ENCODE measurements around the gene ARRB1. TPM values are rescaled to one million over a fixed set of nuclear protein-coding genes. Genes with fewer than 3 reads are reported as not detected.

ARRB1 gene
- total RNA-seq (10 to 100 TPM; 19.3 to 21.2 TPM), polyA plus RNA-seq (1 to 10 TPM; 3.3 to 5.7 TPM)

- no peaks in the 10 kb centered on the region for H3K9me3 ChIP-seq (ENCODE audit: control insufficient read depth in 4 of 4, low read length in 3 of 4)
- no peaks in the 10 kb centered on the region for H3K36me3 ChIP-seq (ENCODE audit: control insufficient read depth in 4 of 4, insufficient read depth in 3 of 4, low read depth in 1 of 4, low read length in 3 of 4)
- peak within 1 kb of the TSS; percentile 56 to 65 (median 64) for H3K4me3 ChIP-seq (ENCODE audit: low read depth in 1 of 3, low read length in 3 of 3)
- no peak for DNase-seq (ENCODE audit: low spot score)
- peak within 1 kb of the TSS; percentile 80 to 92 for H3K27ac ChIP-seq (ENCODE audit: low read depth in 1 of 2, low read length in 2 of 2)
- no peaks in the 10 kb centered on the region for H3K27me3 ChIP-seq (ENCODE audit: control insufficient read depth in 4 of 4, insufficient read depth in 4 of 4, low read length in 3 of 4)
- TF ChIP-seq, protein P1, sequence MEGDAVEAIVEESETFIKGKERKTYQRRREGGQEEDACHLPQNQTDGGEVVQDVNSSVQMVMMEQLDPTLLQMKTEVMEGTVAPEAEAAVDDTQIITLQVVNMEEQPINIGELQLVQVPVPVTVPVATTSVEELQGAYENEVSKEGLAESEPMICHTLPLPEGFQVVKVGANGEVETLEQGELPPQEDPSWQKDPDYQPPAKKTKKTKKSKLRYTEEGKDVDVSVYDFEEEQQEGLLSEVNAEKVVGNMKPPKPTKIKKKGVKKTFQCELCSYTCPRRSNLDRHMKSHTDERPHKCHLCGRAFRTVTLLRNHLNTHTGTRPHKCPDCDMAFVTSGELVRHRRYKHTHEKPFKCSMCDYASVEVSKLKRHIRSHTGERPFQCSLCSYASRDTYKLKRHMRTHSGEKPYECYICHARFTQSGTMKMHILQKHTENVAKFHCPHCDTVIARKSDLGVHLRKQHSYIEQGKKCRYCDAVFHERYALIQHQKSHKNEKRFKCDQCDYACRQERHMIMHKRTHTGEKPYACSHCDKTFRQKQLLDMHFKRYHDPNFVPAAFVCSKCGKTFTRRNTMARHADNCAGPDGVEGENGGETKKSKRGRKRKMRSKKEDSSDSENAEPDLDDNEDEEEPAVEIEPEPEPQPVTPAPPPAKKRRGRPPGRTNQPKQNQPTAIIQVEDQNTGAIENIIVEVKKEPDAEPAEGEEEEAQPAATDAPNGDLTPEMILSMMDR (IDR thresholded peaks at IDR 0.05; ENCODE audit: low read depth, low read length, missing input control), result no peak
- TF ChIP-seq FOXA2 (IDR thresholded peaks at IDR 0.05), result no peak
- TF ChIP-seq GABPA (IDR thresholded peaks at IDR 0.05 in 1 of 2, conservative IDR thresholded peaks at IDR 0.05 in 1 of 2), result no peak
- peaks cover 0 to 60% (median 37%) of the 10 kb centered on the region in 4 donors for H3K4me1 ChIP-seq (ENCODE audit: control insufficient read depth in 4 of 4, insufficient read depth in 4 of 4, low read length in 3 of 4)
- 1% methylated on average over 38 of the region's 38 CpGs for WGBS
- H3K9ac ChIP-seq (ENCODE audit: low read depth in 1 of 2, low read length in 2 of 2), result peak within 1 kb of the TSS; percentile 18 to 19
Measured at GRCh38 chr11:75351541-75351790, at the start of gene ARRB1. TSS of gene ARRB1 (minus strand) at chr11:75351661. CDS start at chr11:75351607, 54 bp downstream.

DNA sequence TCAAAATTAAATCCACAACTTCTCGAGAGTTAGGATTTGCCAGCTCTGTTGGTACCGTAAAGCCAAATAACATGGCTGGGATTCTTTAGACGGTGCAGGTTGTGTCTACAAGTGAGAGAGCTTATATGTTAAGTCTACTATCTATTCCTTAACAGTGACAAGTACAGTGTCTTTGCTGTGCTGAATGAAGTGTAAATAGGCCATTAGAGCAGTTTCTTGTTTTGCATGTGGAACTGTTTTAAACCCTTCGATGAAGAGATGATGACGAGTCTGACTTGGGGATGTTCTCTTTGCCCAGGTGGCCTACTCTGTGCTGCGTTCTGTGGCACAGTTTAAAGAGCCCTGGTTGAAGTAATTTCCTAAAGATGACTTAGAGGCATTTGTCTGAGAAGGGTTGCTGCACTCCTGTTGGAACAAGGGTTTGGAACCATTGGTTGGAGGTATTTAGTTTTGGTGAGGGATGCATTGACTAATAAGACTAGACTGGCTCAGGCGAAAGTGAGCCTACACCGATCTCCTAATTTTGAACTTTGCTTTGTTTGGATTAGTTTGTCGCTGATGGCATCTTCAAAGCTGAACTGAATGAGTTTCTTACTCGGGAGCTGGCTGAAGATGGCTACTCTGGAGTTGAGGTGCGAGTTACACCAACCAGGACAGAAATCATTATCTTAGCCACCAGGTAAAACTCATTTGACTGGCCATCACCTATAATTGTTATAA lies 48.8 kb upstream of the ARRB1 start:
- no peak for DNase-seq (ENCODE audit: low spot score)
- Histone ChIP-seq H3K27ac (ENCODE audit: low read depth in 1 of 2, low read length in 2 of 2) (peak overlapping the region; percentile 89 to 95), H3K9ac (ENCODE audit: low read depth in 1 of 2, low read length in 2 of 2) (peak overlapping the region; percentile 95 to 99), H3K4me1 (ENCODE audit: control insufficient read depth in 4 of 4, insufficient read depth in 4 of 4, low read length in 3 of 4) (peaks cover 0 to 14% (median 4%) of the 10 kb centered on the region in 4 donors), H3K4me3 (ENCODE audit: low read depth in 1 of 3, low read length in 3 of 3) (peak overlapping the region; percentile 69 to 98 (median 98)), H3K36me3 (ENCODE audit: control insufficient read depth in 4 of 4, insufficient read depth in 3 of 4, low read depth in 1 of 4, low read length in 3 of 4) (peaks cover 4 to 40% (median 39%) of the 10 kb centered on the region in 4 donors), H3K27me3 (ENCODE audit: control insufficient read depth in 4 of 4, insufficient read depth in 4 of 4, low read length in 3 of 4) (no peaks in the 10 kb centered on the region), H3K9me3 (ENCODE audit: control insufficient read depth in 4 of 4, low read length in 3 of 4) (no peaks in the 10 kb centered on the region)
- TF ChIP-seq HNF4A (conservative IDR thresholded peaks at IDR 0.05) (peak; percentile 37 to 38), EGR1 (IDR thresholded peaks at IDR 0.05; ENCODE audit: low read depth in 2 of 2) (no peak)
- WGBS, result 10% methylated on average over 11 of the region's 11 CpGs

GRCh38 chr11:75399344-75400145 lies 48.1 kb upstream of the ARRB1 start, which contains the start of gene RPS3:
TSS of gene RPS3 (plus strand) at chr11:75399518. CDS start at chr11:75399548, 30 bp downstream.
- DNase-seq (ENCODE audit: low spot score), result peak; percentile 89
- Histone ChIP-seq H3K4me1 (ENCODE audit: control insufficient read depth in 4 of 4, insufficient read depth in 4 of 4, low read length in 3 of 4) (peaks cover 0 to 14% (median 4%) of the 10 kb centered on the region in 4 donors), H3K4me3 (ENCODE audit: low read depth in 1 of 3, low read length in 3 of 3) (peak within 1 kb of the TSS; percentile 69 to 98 (median 98)), H3K9me3 (ENCODE audit: control insufficient read depth in 4 of 4, low read length in 3 of 4) (no peaks in the 10 kb centered on the region), H3K27ac (ENCODE audit: low read depth in 1 of 2, low read length in 2 of 2) (peak within 1 kb of the TSS; percentile 89 to 95), H3K9ac (ENCODE audit: low read depth in 1 of 2, low read length in 2 of 2) (peak within 1 kb of the TSS; percentile 95 to 99), H3K27me3 (ENCODE audit: control insufficient read depth in 4 of 4, insufficient read depth in 4 of 4, low read length in 3 of 4) (no peaks in the 10 kb centered on the region), H3K36me3 (ENCODE audit: control insufficient read depth in 4 of 4, insufficient read depth in 3 of 4, low read depth in 1 of 4, low read length in 3 of 4) (peaks cover 0 to 33% (median 32%) of the 10 kb centered on the region in 4 donors)
- WGBS, result under 1% methylated on average over 55 of the region's 55 CpGs
- TF ChIP-seq SP1 (IDR thresholded peaks at IDR 0.05), result peak; percentile 52
- no peak for TF ChIP-seq NR2F2 (IDR thresholded peaks at IDR 0.05)
- peak; percentile 98 for TF ChIP-seq YY1 (IDR thresholded peaks at IDR 0.05)
- peak in 1 of 2 donors; percentile 27 for TF ChIP-seq RXRA (IDR thresholded peaks at IDR 0.05)
- TF ChIP-seq, protein P2, sequence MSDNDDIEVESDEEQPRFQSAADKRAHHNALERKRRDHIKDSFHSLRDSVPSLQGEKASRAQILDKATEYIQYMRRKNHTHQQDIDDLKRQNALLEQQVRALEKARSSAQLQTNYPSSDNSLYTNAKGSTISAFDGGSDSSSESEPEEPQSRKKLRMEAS (IDR thresholded peaks at IDR 0.05), result peak; percentile 73
- TF ChIP-seq EGR1 (IDR thresholded peaks at IDR 0.05; ENCODE audit: low read depth in 2 of 2), result no peak
- no peak for TF ChIP-seq JUND (IDR thresholded peaks at IDR 0.05)
- TF ChIP-seq, protein P1 (IDR thresholded peaks at IDR 0.05; ENCODE audit: low read depth, low read length, missing input control), result no peak
- TF ChIP-seq FOXA2 (IDR thresholded peaks at IDR 0.05), result peak; percentile 11
- TF ChIP-seq, protein P3, sequence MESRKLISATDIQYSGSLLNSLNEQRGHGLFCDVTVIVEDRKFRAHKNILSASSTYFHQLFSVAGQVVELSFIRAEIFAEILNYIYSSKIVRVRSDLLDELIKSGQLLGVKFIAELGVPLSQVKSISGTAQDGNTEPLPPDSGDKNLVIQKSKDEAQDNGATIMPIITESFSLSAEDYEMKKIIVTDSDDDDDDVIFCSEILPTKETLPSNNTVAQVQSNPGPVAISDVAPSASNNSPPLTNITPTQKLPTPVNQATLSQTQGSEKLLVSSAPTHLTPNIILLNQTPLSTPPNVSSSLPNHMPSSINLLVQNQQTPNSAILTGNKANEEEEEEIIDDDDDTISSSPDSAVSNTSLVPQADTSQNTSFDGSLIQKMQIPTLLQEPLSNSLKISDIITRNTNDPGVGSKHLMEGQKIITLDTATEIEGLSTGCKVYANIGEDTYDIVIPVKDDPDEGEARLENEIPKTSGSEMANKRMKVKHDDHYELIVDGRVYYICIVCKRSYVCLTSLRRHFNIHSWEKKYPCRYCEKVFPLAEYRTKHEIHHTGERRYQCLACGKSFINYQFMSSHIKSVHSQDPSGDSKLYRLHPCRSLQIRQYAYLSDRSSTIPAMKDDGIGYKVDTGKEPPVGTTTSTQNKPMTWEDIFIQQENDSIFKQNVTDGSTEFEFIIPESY (IDR thresholded peaks at IDR 0.05), result peak; percentile 60
- peak; percentile 22 for TF ChIP-seq FOXA1 (IDR thresholded peaks at IDR 0.05)
- TF ChIP-seq TAF1 (conservative IDR thresholded peaks at IDR 0.05), result peak; percentile 99
- peak; percentile 84 to 96 for TF ChIP-seq GABPA (IDR thresholded peaks at IDR 0.05 in 1 of 2, conservative IDR thresholded peaks at IDR 0.05 in 1 of 2)
- TF ChIP-seq RAD21 (IDR thresholded peaks at IDR 0.05), result peak in 1 of 2 donors; percentile 10
